Measurements from ENCODE around the gene NOM1.
"Not testable (repeated sequence)": the region's sequence is repeated elsewhere in the genome, so short reads cannot be mapped to it uniquely, and the experiment has no call there.

Gene NOM1

GRCh38 chr7:156940421-156941122, 8.9 kb upstream of the NOM1 start:
- DNase-seq (ENCODE audit: low read depth) = no peak

GRCh38 chr7:156941393-156942182, 7.9 kb upstream of the NOM1 start:
- DNase-seq (ENCODE audit: low read depth) = no peak

- DNase-seq (ENCODE audit: low read depth) = no peak
Observed at GRCh38 chr7:156942708-156943090, 6.8 kb upstream of the NOM1 start.

GRCh38 chr7:156943091-156944041, 6.1 kb upstream of the NOM1 start:
- DNase-seq (ENCODE audit: low read depth) = no peak

- DNase-seq (ENCODE audit: low read depth) = no peak
Observed at GRCh38 chr7:156944876-156945275, 4.6 kb upstream of the NOM1 start.

- DNase-seq (ENCODE audit: low read depth) = no peak
Observed at GRCh38 chr7:156947120-156947843, 2.2 kb upstream of the NOM1 start.

- no peak for DNase-seq (ENCODE audit: low read depth)
Observed at GRCh38 chr7:156948361-156948760, 1.2 kb upstream of the NOM1 start.

- DNase-seq (ENCODE audit: low read depth) = no peak
Observed at GRCh38 chr7:156950381-156950858, 908 bp downstream of the NOM1 start.

- not testable (repeated sequence) for DNase-seq (ENCODE audit: low read depth)
Observed at GRCh38 chr7:156953215-156953614, 3.7 kb downstream of the NOM1 start.

- no peak for DNase-seq (ENCODE audit: low read depth)
Observed at GRCh38 chr7:156954941-156955340, 5.4 kb downstream of the NOM1 start.

GRCh38 chr7:156956727-156957126, 7.2 kb downstream of the NOM1 start:
- no peak for DNase-seq (ENCODE audit: low read depth)

- no peak for DNase-seq (ENCODE audit: low read depth)
Observed at GRCh38 chr7:156962145-156962544, 12.6 kb downstream of the NOM1 start.

GRCh38 chr7:156962897-156963296, 13.4 kb downstream of the NOM1 start:
- no peak for DNase-seq (ENCODE audit: low read depth)

GRCh38 chr7:156963472-156963871, 14.0 kb downstream of the NOM1 start:
- no peak for DNase-seq (ENCODE audit: low read depth)

- DNase-seq (ENCODE audit: low read depth) = no peak
Observed at GRCh38 chr7:156964971-156965370, 15.5 kb downstream of the NOM1 start.

- DNase-seq (ENCODE audit: low read depth) = no peak
Observed at GRCh38 chr7:156966387-156966786, 16.9 kb downstream of the NOM1 start.

- DNase-seq (ENCODE audit: low read depth) = no peak
Observed at GRCh38 chr7:156968183-156968582, 18.7 kb downstream of the NOM1 start.

- no peak for DNase-seq (ENCODE audit: low read depth)
Observed at GRCh38 chr7:156969972-156970420, 20.5 kb downstream of the NOM1 start.

- DNase-seq (ENCODE audit: low read depth) = no peak
Observed at GRCh38 chr7:156975620-156976019, 26.1 kb downstream of the NOM1 start.

GRCh38 chr7:156979007-156979606, 29.6 kb downstream of the NOM1 start:
- DNase-seq (ENCODE audit: low read depth) = no peak

- no peak for DNase-seq (ENCODE audit: low read depth)
Observed at GRCh38 chr7:156979711-156980110, 30.2 kb downstream of the NOM1 start.
